ENCODE results near the gene ZFAND3. TPM values are rescaled to one million over a fixed set of nuclear protein-coding genes. Genes with fewer than 3 reads are reported as not detected.

The ZFAND3 gene
- polyA plus RNA-seq, 1 of the 3 experiments (the other 2 are of a cell fraction): 16.7 TPM

DNA sequence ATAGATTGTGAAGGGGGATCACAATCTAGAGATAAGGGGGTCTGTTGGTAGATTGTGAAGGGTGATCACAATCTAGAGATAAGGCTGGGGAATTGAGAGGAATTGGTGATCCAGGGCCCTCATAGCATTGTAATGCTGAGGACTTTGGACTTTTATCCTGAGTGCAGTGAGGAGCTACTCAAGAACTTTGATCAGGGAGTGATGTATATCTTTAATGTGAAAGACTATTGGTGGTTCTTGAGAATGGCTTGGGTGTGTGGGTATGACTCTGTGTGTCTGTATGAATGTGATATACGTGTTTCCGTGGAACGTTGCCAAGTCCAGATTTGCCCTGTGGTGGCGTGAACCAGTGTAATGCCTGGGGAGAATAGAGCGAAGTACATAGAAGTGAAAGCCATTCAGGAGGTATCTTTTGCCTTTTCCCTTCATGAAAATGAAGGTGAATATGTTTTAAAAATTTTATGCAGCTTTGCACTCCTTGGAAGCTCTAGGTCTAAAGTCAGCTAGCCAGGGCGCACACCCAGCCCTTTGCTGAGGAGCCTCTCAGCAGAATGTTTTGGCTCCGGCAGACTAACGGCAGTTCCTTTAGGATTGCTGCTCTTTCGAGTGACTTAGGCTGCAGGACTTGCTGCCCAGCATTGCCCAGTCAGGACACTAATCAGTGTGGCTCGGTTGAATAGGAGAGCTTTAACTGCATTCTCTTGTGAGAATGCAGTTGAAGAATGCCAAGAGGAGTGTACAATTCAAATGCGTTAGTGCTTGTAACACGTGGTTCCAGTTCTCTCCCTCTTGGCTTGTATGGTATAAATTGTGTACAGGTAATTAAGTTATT, 3.5 kb downstream of the ZFAND3 start:
- POLR2A ChIA-PET: no interaction called here
- H3K9me3 ChIP-seq: no peaks in the 10 kb centered on the region
- H3F3A ChIP-seq (replicated peaks; ENCODE audit: insufficient read depth): no peaks in the 10 kb centered on the region
- no peaks in the 10 kb centered on the region for H3K9me2 ChIP-seq
- H4K20me1 ChIP-seq (ENCODE audit: insufficient read depth): peaks cover 78% of the 10 kb centered on the region
- H3K27me3 ChIP-seq (ENCODE audit: insufficient read depth): no peaks in the 10 kb centered on the region
- H3K79me2 ChIP-seq (ENCODE audit: insufficient read depth): peaks cover 80% of the 10 kb centered on the region
- peaks cover 22 to 34% of the 10 kb centered on the region in 2 experiments; a peak in 3 of 4 replicates for H3K4me1 ChIP-seq (ENCODE audit: control insufficient read depth in 1 of 2, insufficient read depth in 2 of 2, low read depth in 1 of 2, low read length in 1 of 2)
- H3K4me2 ChIP-seq: peak overlapping the region; percentile 76
- 74% methylated on average over 11 of the region's 12 CpGs for WGBS (ENCODE audit: low lambda C conversion rate)
- DNase-seq: no peak
- no peak overlapping the region; a peak in 1 of 4 replicates for H3K27ac ChIP-seq (ENCODE audit: low read depth in 2 of 2, low read length in 1 of 2)
- TF ChIP-seq TEAD4 (IDR thresholded peaks at IDR 0.05; ENCODE audit: borderline replicate concordance, insufficient read depth): no peak
- TF ChIP-seq RCOR1 (IDR thresholded peaks at IDR 0.05; ENCODE audit: low read length): no peak
- no peak for TF ChIP-seq RAD21 (IDR thresholded peaks at IDR 0.05; ENCODE audit: low read length)
- no peak for TF ChIP-seq MEF2A (IDR thresholded peaks at IDR 0.05; ENCODE audit: borderline replicate concordance, low read depth)
- TF ChIP-seq NRF1 (IDR thresholded peaks at IDR 0.05; ENCODE audit: low read depth, low read length): no peak
- no peak for TF ChIP-seq YY1 (IDR thresholded peaks at IDR 0.05; ENCODE audit: low read depth)
- TF ChIP-seq, protein P1, sequence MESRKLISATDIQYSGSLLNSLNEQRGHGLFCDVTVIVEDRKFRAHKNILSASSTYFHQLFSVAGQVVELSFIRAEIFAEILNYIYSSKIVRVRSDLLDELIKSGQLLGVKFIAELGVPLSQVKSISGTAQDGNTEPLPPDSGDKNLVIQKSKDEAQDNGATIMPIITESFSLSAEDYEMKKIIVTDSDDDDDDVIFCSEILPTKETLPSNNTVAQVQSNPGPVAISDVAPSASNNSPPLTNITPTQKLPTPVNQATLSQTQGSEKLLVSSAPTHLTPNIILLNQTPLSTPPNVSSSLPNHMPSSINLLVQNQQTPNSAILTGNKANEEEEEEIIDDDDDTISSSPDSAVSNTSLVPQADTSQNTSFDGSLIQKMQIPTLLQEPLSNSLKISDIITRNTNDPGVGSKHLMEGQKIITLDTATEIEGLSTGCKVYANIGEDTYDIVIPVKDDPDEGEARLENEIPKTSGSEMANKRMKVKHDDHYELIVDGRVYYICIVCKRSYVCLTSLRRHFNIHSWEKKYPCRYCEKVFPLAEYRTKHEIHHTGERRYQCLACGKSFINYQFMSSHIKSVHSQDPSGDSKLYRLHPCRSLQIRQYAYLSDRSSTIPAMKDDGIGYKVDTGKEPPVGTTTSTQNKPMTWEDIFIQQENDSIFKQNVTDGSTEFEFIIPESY (IDR thresholded peaks at IDR 0.05; ENCODE audit: borderline replicate concordance, low read depth): no peak
- TF ChIP-seq, protein P2, sequence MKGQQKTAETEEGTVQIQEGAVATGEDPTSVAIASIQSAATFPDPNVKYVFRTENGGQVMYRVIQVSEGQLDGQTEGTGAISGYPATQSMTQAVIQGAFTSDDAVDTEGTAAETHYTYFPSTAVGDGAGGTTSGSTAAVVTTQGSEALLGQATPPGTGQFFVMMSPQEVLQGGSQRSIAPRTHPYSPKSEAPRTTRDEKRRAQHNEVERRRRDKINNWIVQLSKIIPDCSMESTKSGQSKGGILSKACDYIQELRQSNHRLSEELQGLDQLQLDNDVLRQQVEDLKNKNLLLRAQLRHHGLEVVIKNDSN (IDR thresholded peaks at IDR 0.05; ENCODE audit: borderline replicate concordance, low read depth): no peak
- TF ChIP-seq, protein P3, sequence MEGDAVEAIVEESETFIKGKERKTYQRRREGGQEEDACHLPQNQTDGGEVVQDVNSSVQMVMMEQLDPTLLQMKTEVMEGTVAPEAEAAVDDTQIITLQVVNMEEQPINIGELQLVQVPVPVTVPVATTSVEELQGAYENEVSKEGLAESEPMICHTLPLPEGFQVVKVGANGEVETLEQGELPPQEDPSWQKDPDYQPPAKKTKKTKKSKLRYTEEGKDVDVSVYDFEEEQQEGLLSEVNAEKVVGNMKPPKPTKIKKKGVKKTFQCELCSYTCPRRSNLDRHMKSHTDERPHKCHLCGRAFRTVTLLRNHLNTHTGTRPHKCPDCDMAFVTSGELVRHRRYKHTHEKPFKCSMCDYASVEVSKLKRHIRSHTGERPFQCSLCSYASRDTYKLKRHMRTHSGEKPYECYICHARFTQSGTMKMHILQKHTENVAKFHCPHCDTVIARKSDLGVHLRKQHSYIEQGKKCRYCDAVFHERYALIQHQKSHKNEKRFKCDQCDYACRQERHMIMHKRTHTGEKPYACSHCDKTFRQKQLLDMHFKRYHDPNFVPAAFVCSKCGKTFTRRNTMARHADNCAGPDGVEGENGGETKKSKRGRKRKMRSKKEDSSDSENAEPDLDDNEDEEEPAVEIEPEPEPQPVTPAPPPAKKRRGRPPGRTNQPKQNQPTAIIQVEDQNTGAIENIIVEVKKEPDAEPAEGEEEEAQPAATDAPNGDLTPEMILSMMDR (IDR thresholded peaks at IDR 0.05): no peak
- no peak for TF ChIP-seq TAF1 (IDR thresholded peaks at IDR 0.05; ENCODE audit: borderline replicate concordance, low read depth, low read length)
- no peak for TF ChIP-seq SMC3 (IDR thresholded peaks at IDR 0.05; ENCODE audit: low read depth, low read length)
- TF ChIP-seq POLR2AphosphoS5 (IDR thresholded peaks at IDR 0.05; ENCODE audit: low read depth, low read length): no peak
- no peak for TF ChIP-seq SIN3A (IDR thresholded peaks at IDR 0.05; ENCODE audit: borderline replicate concordance, low read depth, low read length)
- TF ChIP-seq, protein P4, sequence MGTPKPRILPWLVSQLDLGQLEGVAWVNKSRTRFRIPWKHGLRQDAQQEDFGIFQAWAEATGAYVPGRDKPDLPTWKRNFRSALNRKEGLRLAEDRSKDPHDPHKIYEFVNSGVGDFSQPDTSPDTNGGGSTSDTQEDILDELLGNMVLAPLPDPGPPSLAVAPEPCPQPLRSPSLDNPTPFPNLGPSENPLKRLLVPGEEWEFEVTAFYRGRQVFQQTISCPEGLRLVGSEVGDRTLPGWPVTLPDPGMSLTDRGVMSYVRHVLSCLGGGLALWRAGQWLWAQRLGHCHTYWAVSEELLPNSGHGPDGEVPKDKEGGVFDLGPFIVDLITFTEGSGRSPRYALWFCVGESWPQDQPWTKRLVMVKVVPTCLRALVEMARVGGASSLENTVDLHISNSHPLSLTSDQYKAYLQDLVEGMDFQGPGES (IDR thresholded peaks at IDR 0.05; ENCODE audit: low read depth, low read length): no peak
- no peak for TF ChIP-seq EZH2phosphoT487 (IDR thresholded peaks at IDR 0.05; ENCODE audit: borderline replicate concordance, low read depth)
- no peak for TF ChIP-seq GABPA (IDR thresholded peaks at IDR 0.05; ENCODE audit: low read depth)
- CTCF ChIA-PET: interaction anchor here (0.5 kb wide), 1 partner anchor 36 kb away, joined by 3 read pairs; no protein-coding TSS in a partner anchor
- no peak overlapping the region for H3K9ac ChIP-seq
- peaks cover 2 to 5% of the 10 kb centered on the region in 2 experiments for H3K36me3 ChIP-seq (replicated peaks in 1 of 2; ENCODE audit: control insufficient read depth in 1 of 2, insufficient read depth in 2 of 2, low read length in 1 of 2)
- no peak overlapping the region for H2AFZ ChIP-seq (ENCODE audit: low read depth)
- no peak overlapping the region for H3K4me3 ChIP-seq (ENCODE audit: low read depth in 2 of 2, low read length in 1 of 2)

Measured in SK-N-SH (cell line).